ENCODE measurements around the gene EN2. TPM values are rescaled to one million over a fixed set of nuclear protein-coding genes. Genes with fewer than 3 reads are reported as not detected.

Gene EN2
- total RNA-seq, 1 donor from 2014 or later: not detected

DNA sequence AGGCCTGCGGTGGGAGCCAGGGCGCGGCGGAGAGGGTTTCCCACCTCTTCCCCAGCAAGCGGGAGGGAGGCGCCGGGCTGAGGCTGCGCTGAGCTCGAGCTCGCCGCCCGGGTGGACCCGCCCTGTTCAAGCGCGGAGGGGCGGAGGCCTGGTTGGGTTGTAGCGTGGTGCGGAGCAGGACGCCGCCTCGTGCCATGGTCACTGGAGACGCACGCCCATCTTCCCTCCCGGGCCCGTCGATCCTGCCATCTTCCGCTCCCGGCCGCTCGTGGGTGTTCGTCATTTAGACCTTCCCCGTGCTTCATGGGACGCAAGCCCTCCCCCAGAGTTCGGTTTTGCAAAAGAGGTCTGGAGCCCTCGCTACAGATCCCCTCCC, 9.3 kb upstream of the EN2 start:
- DNase-seq (no peak), ATAC-seq (peak; percentile 27)
- intact Hi-C loops (cut with micrococcal nuclease): no loop called here

DNA sequence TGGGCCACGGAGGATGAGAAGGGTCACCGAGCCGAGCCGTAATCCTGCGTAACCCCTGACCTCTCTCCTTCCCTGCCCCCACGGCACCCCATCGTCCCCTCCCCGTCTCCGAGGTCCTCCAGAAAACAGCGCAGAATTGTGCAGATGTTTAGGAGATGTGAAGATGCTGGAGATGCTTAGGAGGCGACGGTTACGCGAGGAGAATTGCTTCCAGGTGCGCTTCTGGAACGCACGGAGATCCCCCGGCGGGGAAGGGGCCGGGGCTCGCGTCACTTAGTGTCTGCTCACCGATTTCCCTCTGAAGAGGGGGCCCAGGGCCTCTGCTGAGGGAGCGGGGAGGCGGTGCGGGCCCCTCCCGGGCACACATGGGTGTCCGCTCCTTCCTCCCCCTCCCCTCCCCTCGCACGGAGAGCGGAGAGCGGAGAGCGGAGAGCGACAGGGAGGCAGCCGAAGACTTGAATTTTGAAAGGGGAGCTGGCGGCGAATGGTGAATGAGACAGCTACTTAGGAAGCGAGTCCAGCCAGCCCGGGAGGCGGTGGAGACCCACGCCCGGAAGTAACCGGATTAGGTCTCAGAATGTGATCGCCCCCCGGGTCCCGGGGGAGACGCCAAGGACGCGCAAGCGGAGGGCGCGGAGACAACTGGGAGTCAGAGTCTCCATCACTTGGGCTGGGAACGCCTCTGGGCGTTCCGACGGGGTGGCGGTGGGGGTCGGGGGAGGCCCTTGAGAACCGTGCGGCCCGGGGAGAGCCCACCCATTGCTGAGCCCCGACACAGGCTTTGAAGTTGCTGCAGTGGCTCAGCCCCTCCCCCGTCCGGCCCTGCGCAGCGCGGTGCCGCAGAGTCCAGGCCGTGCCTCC, 8.7 kb upstream of the EN2 start:
- ATAC-seq (no peak), DNase-seq (no peak)
- intact Hi-C loops (cut with micrococcal nuclease): no loop called here

DNA sequence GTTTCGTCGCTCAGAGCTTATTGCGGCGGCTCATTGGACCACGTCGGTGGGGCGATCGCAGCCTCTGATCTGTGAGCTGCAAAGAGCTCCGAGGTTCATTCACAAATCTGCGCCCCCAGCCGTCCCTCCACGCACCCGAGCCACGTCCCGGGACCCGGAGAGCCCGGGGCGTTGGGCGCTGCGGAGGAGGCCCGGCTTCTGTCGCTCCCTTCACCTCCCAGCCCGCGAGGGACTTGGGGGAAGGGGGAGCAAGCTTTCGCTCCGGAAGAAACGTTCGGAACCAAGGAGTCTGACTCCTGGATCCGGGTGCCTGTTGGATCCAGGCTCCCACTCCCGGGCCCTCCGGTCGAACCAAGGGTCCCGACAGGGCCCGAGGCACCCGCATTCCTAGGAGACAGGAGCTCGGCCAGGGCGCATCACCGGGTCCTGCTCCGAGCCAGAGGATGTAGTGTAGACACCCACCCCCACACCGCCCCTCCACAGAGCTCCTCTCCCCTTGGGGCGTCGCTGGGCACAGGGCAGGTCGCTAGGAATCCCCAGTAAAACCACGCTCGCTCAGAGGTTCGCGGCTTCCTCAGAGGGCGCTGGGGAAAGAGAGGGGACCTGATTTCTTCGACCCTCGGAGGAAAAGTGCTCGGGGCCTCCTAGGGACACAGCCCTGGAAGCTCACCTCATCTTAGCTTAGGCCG, 7.9 kb upstream of the EN2 start:
- intact Hi-C loops (cut with micrococcal nuclease): no loop called here
- ATAC-seq: no peak
- no peak for DNase-seq

DNA sequence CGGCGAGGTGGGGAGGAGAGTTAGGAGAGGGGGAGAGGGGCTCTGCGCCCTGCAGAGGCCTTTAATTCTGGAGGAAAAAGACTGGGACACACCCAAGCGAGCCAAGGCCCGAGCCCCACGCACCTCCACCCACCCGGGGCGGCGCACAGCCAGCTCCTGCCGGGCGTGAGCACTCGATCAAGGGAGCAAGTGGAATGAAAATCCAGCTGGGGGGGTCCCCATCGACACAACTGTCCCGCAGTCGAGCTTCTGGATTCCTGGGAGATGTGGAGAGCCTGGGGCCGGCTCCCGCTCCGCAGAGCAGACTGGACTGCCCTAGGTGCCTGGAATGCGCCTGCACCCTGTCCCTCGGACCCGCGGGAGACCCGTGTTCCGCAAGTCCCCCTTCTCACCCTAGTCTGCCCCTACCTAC, 7.4 kb upstream of the EN2 start:
- intact Hi-C loops (cut with micrococcal nuclease): no loop called here
- no peak for ATAC-seq
- DNase-seq: no peak

DNA sequence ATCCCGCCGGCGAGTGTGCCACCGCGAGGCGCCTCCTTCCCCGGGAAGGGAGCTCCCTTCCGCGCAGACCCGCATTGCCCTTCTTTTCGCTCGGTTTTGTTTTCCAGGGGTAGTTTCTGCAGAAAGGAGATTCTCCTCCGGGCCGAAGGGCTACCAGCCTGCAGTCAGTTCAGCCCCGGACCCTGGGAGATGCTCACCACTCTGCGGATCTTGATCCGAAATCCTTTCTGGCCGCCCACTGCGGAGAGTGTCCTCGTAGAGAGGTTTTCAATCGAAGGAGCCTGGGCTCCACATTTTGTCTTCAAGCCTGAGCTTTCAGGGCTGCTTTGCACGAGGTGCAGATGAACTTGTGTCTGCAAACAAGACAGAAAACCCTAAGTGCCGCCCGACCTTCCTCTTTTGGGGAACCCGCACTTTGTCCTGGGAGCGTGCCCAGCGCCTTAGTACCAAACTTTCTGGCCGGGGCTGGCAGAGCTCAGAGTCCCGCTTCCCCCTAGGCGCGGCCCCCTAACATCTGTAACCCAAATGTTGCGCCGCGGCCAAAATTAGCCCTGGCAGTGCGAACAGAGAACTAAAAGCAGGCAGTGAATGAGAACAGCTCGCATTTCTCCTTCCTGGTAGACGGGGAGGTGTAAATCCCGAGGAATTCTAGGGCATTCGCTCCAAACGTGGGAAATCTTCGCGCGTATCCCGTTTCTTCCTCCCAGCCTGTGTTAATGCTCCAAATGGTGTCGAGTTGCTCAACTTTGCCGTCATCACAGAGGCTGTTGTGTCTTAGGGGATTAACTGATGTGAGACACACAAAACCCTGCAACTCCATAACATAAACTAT, 6.7 kb upstream of the EN2 start:
- intact Hi-C loops (cut with micrococcal nuclease): no loop called here
- no peak for ATAC-seq

DNA sequence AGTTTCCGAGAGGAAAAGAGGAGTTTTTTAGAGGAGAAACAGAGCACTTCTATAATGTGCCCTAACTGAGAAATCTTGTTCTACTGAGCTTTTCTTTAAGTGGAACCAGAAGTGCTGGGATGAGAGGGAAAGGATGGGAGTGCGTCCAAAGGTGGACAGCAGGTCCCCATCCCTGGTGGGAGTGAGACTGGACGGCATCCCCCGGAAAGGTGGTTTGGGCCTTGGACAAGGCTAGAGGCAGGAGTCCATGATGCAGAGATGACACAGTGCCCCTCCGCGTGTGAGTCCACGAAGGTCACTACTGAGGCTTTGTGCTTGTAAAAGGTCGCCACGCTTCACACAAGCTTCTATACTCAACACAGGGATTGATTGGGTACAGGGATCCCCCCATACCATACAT, 6.1 kb upstream of the EN2 start:
- DNase-seq (no peak), ATAC-seq (no peak)
- intact Hi-C loops (cut with micrococcal nuclease): no loop called here

More for the DNA sequence above, 6.7 kb upstream of the EN2 start:
- no peak for DNase-seq

DNA sequence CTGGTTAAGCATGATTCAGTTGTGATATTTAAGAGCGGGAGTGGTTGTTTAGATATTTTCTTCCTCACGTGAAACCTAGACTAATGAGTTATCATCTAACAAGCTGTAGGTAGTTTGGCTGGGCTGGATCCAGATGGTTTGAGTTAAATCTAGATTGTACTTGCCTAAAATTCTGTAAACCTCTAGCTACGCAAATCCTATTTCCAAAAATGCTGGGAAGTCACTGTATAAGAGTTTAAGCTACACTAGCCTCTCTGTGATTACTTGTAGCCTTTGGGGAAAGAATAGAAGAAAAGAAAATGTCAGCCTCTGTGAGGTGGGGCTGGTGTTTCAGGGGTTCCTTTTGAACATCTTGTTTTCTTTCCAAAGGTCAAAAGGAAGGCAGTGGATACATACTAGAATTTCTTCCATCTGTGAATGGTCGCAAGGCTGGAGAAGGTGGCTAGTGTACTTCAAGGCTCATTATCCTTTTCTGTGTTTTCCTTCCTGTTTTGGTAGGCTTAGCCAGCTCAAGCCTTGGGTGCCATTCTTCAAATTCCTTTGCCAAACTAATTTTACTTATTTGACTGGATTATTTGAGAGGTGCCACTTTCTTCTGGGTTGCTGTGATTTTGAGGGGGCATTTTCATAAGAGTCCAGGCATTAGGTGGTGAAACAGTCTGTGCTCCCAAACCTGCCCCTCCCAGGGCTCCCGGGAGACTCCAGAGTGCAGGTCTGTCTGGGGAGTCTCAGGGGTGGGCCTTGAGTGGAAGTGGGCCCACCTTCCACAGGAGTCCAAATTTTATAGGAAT, 5.2 kb upstream of the EN2 start:
- no peak for ATAC-seq
- DNase-seq: no peak
- intact Hi-C loops (cut with micrococcal nuclease): no loop called here

DNA sequence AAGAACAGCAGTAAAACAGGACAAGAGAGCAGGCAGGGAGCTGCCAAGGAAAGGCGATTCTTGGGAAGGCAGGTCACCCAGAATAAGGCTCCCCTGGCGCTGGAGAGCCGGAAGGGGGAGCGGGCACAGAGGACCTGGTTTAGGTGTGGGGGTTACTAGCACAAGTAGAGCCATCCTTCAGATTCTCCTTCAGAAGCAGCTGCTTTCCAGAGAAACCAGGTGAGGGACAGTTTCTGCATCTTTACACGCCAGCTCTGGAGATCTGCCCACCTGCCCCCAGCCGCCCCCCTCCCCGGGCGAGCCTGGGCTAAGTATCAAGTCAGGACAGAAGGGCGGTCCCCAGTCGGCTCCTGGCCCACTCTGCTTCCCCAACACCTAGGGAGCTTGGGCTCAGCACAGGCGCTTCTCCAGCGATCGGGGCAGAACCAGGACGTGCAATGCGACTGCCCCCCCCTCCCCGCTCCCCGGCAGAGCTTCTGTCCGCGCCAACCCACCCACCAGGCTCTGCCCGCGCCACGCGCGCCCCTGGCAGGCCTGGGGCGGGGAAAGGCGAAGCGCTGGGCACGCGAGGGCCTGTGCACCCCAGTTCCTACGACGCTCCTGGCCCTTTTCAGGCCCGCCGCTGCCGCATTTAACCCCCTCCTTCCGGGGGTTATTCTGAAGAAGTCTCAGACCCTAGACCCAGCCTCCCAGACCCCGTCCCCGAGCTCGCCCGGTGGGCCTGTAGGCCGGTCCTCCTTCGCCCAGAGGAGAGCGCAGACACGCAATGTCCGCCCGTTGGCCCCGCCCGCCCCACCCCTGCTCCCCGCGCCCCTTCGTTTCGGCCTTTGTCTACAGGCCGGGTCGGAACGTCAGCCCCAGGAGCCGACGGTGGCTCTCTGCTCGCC, 4.4 kb upstream of the EN2 start:
- DNase-seq (no peak), ATAC-seq (no peak)
- intact Hi-C loops (cut with micrococcal nuclease): no loop called here

DNA sequence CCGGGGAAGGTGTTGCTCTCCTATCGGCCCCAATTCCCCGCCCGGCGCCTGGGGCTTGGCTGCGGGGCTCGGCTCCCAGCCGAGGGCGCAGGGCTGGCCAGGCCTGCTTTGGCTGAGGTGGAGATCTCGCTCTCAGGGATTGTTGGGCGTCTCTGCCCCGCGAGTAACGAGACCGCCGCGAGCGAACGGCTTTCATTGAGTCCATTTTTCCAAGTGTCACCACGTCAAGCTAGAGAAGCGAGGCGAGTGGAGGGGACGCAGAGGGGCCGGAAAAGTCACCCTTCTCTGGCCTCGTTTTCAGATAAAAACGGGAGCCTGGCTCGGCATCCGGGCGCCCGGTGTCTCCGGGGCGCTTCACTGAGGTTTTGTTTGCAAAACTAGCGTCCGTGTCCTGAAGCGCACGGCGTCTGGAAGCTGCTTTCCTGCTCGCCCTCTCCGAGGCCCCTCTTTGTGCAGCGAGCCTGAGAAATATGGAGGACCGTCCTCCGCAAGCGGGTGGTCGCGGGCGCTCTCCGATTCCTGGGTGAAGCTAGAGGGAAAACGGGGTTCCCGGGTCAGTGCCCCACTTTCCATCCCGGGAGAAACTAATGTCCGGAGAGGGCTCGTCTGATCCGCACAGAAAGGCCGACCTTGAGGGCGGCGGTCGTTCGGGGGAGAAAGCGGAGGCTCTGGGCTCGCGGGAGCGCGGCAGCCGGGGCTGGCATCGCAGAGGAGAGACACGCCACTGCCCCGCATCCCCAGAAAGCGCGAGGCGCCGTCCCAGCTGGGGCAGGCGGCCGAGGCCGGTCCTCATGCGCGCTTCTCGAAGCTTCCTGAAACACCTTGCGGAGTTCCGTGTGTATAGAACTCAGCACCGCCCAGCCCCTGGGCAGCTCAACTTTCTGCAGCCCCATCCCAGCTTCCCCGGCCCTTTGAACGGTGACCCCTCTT, 3.5 kb upstream of the EN2 start:
- DNase-seq (no peak), ATAC-seq (no peak)
- intact Hi-C loops (cut with micrococcal nuclease): no loop called here

DNA sequence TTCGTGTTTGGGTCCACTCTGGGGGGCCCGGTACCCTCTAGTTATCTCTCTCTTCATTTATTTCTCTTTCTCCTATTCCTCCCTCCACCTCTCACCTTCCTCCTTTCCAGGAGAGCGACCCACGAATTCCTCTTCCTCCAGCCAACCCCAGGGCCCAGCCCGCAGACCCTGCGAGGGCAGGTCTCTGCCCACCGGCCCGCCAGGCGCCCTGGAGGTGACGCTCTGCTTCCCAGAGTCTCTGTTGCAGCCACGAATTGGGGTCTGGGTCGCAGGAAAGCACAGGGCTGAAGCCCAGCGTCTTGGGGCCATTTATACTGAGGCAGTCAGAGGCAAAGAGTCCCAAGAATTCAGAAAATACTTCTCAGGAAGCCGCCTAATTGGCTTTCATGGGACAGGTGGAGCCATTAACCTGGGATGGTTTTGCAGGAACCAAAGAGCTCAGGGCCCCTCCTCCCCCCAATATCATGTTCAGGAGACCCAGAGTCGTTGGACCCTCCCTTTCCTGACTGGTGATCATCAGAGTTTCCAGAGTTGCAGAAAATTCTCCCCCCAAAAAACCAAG, 2.7 kb upstream of the EN2 start:
- no peak for ATAC-seq
- no peak for DNase-seq
- intact Hi-C loops (cut with micrococcal nuclease): no loop called here

DNA sequence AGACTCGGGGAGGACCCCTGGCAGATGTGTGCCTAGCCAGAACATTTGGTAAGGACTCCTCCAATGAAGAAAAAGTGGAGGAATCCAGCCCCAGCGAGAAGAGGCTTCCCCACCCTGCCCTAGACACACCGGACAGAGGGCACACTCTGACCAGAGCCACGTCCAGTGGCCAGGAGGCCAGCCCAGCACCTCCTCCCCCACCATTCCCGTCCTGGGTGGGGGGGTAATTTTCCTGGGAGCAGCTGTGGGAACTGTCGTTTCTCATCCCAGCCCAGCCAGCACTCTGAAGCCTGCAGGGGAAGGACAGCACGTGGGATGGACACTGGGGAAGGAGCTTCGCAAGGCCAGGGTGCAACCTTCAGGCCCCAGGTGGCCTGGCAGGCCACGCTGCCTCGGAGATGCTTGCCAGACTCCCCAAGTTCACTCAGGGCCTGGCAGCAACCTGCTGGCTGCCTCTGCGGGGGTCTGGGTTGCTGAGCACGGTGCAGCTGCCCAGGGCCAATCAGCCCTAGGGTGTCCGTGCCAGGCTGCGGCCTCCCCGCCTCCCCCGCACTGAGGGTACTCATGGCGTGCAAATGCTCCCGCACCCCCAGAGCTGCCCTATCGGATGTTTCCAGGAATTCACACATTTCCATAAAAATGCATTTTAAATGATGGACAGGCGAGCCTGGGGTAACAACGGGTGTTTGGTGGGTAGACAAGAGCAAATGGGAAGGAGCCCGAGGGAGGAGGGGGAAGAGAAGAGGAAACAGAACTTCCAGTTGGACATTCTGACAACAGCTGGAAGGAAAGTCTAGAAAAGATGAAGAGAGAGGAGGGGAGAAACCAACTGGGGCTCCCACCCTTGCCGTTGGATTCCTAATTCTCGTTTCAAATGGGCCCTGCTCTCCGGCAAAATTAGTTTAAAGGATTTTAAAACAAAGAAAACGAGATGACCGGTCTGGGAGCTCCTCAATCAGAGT, 1.9 kb upstream of the EN2 start:
- intact Hi-C loops (cut with micrococcal nuclease): no loop called here
- DNase-seq (no peak), ATAC-seq (no peak)

DNA sequence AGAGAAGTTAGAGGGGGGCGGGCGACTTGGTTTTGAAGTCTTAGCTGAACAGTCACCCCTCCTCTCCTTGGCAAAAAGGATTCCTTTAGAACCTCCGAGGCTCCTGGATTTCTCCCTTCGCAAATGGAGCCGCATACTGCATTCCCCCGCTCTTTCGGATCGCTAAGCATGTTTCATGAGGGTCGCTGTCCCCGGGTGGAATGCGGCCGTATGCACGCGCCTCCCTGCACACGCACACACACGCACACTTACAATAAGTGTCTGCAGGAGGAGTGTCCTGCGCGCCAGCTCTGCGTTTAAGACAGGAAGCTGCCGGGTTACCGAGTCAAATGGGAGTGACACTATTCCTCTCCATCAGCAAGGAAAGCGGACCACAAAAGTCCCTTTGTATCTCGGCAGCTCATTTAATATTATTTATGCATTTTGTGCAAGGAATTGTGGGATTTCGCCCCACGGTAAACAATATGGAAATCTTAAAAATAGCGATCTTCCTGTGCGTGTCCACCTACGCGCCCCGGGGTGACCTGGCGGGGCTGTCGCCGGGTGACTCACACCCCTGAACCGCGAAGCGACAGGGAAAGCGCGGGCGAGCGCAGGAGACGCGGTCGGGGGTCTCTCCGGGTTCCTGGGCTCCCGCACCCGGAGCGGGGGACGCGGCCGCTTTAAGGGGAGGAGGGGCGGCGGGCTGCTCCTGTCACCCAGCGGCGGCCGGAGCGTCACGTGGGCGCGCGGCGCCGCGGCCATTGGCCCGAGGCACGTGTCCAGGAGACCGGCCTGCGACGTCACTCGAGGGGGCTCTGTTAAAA, 988 bp upstream of the EN2 start:
- ATAC-seq (peak; percentile 94), DNase-seq (peak; percentile 78)
- intact Hi-C loops (cut with micrococcal nuclease): no loop called here

DNA sequence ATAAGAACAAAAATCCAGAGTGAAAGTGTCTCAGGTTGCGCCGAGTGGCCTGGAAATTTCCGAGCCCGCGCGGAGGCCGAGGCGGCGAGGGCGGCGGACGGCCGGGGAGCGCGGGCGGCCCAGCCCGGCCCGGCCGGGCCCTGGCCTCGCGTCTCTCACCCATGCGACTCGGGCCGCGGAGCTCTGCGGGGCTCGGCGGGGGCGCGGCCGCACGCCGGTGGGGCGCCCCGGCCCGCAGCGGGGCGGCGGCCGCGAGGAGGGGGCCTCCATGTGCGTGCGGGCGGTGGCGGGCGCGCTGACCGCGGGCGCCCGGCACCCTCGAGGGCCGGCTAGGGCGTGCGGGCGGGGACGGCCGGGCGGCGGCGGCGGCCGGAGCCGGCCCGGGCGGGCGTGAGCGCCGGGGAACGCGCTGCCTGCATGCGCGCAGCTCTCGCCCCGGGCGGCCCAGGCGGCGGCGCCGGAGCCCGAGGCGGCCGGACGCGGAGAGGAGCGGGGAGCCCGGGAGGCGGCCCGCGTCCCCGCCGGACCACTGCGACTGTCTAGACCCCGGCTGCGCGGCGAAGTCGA, 302 bp upstream of the EN2 start:
- DNase-seq: no peak
- no peak for ATAC-seq
- intact Hi-C loops (cut with micrococcal nuclease): no loop called here

DNA sequence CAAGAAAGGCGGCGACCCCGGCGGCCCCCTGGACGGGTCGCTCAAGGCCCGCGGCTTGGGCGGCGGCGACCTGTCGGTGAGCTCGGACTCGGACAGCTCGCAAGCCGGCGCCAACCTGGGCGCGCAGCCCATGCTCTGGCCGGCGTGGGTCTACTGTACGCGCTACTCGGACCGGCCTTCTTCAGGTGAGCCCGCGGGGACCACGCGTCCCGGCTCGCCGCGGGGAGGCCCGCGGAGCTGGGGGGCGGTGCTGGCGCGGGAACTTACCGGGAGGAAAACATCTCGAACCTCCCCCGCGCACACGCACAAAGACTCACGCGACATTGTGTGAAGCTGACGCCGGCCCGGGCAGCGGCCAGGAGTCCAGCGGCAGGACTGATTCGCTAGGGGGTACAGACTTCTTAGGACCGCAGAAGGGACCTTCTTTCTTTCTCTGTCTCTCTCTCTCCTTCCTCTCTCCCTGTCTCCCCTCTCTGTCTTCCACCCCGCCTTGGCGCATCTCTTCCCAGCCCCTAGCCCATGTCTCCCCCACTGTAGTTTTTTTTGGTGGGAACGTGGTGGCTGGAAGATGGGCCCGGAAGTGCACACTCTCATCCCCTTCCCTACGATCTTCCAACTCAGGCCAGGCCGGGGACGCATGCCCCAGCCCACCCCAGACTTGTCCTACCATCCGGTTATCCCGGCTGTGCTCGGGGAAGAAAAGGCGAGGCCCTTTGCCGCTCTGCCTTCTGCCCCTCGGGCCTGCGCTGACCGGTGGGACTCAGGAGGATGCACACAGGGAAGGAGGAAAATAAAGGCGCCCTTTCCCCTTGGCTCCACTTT, 1.2 kb downstream of the EN2 start:
- intact Hi-C loops (cut with micrococcal nuclease): no loop called here
- DNase-seq (no peak), ATAC-seq (no peak)
